ENCODE data around the gene HOXD12. TPM values are rescaled to one million over a fixed set of nuclear protein-coding genes. Genes with fewer than 3 reads are reported as not detected.

Gene HOXD12
- total and polyA plus RNA-seq, 2 donors (not counting 1 experiment from before 2014, with no cell fraction given) = not detected

GRCh38 chr2:176151442-176152287 lies 52.1 kb downstream of the HOXD12 start, which contains the start of gene HOXD4:
Gene HOXD4, plus strand, starts transcription at chr2:176151550. Its CDS starts 84 bp downstream, at chr2:176151634.
- H3K27me3 ChIP-seq (ENCODE audit: control insufficient read depth, insufficient read depth, low read length) = peaks cover 75% of the 10 kb centered on the region
- no peaks in the 10 kb centered on the region for H3K79me2 ChIP-seq (ENCODE audit: control insufficient read depth, insufficient read depth, low read length)
- no peak within 1 kb of the TSS for H3K4me2 ChIP-seq (ENCODE audit: extremely low read depth, insufficient read depth, low read length)
- no peaks in the 10 kb centered on the region for H3K36me3 ChIP-seq (ENCODE audit: control insufficient read depth, insufficient read depth, low read length)
- no peak within 1 kb of the TSS for H3K9ac ChIP-seq (ENCODE audit: insufficient read depth, low read length)
- TF ChIP-seq, protein P1, sequence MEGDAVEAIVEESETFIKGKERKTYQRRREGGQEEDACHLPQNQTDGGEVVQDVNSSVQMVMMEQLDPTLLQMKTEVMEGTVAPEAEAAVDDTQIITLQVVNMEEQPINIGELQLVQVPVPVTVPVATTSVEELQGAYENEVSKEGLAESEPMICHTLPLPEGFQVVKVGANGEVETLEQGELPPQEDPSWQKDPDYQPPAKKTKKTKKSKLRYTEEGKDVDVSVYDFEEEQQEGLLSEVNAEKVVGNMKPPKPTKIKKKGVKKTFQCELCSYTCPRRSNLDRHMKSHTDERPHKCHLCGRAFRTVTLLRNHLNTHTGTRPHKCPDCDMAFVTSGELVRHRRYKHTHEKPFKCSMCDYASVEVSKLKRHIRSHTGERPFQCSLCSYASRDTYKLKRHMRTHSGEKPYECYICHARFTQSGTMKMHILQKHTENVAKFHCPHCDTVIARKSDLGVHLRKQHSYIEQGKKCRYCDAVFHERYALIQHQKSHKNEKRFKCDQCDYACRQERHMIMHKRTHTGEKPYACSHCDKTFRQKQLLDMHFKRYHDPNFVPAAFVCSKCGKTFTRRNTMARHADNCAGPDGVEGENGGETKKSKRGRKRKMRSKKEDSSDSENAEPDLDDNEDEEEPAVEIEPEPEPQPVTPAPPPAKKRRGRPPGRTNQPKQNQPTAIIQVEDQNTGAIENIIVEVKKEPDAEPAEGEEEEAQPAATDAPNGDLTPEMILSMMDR (conservative IDR thresholded peaks at IDR 0.05 in 1 of 2, IDR thresholded peaks at IDR 0.05 in 1 of 2; ENCODE audit: low read depth in 1 of 2, low read length in 2 of 2) = no peak
- peak; percentile 89 for TF ChIP-seq EZH2 (IDR thresholded peaks at IDR 0.05; ENCODE audit: low read length, missing control alignments)
- H2AFZ ChIP-seq (ENCODE audit: low read length) = no peak within 1 kb of the TSS
- peak in 1 of 2 donors; percentile 66 for DNase-seq (ENCODE audit: low read depth in 2 of 2)
- H3K4me1 ChIP-seq (ENCODE audit: control insufficient read depth, extremely low read depth, insufficient read depth, low read length) = no peaks in the 10 kb centered on the region
- H3K9me3 ChIP-seq (ENCODE audit: control insufficient read depth, insufficient read depth, low read depth, low read length) = no peaks in the 10 kb centered on the region
- H3K27ac ChIP-seq (ENCODE audit: insufficient read depth, low read length) = no peak within 1 kb of the TSS
- H3K4me3 ChIP-seq (replicated peaks in 1 of 4; ENCODE audit: control extremely low read depth in 1 of 4, insufficient read depth in 1 of 4, low read depth in 3 of 4, low read length in 4 of 4) = no peak within 1 kb of the TSS
- no peaks in the 10 kb centered on the region for H4K20me1 ChIP-seq (ENCODE audit: control insufficient read depth, extremely low read depth, insufficient read depth, low read length)

Other genes with a start within 250 kb of the HOXD12 start
- gene LNPK, start 97.5 kb upstream of the HOXD12 start, total RNA-seq = 30.6 and 38.1 TPM in 2 replicates
- gene LNPK, start 97.5 kb upstream of the HOXD12 start, polyA plus RNA-seq = 31.8 and 38.4 TPM in 2 replicates
- gene EVX2, start 15.8 kb upstream of the HOXD12 start, total RNA-seq = not detected in 2 replicates
- not detected in 2 replicates for gene EVX2, start 15.8 kb upstream of the HOXD12 start, polyA plus RNA-seq
- gene HOXD13, start 7.1 kb upstream of the HOXD12 start, total RNA-seq = not detected in 2 replicates
- not detected in 2 replicates for gene HOXD13, start 7.1 kb upstream of the HOXD12 start, polyA plus RNA-seq
- not detected in 2 replicates for gene HOXD11, start 7.5 kb downstream of the HOXD12 start, total RNA-seq
- gene HOXD11, start 7.5 kb downstream of the HOXD12 start, polyA plus RNA-seq = not detected in 2 replicates
- not detected in 2 replicates for gene HOXD10, start 17.0 kb downstream of the HOXD12 start, total RNA-seq
- not detected in 2 replicates for gene HOXD10, start 17.0 kb downstream of the HOXD12 start, polyA plus RNA-seq
- gene HOXD9, start 22.9 kb downstream of the HOXD12 start, total RNA-seq = not detected in 2 replicates
- not detected in 2 replicates for gene HOXD9, start 22.9 kb downstream of the HOXD12 start, polyA plus RNA-seq
- gene HOXD8, start 29.9 kb downstream of the HOXD12 start, total RNA-seq = not detected in 2 replicates
- gene HOXD8, start 29.9 kb downstream of the HOXD12 start, polyA plus RNA-seq = 0.05 TPM in 1 of 2 replicates, not detected in the other
- not detected in 2 replicates for gene HOXD4, start 51.8 kb downstream of the HOXD12 start, total RNA-seq
- not detected in 2 replicates for gene HOXD4, start 51.8 kb downstream of the HOXD12 start, polyA plus RNA-seq
- gene HOXD3, start 57.5 kb downstream of the HOXD12 start, total RNA-seq = not detected in 2 replicates
- not detected in 2 replicates for gene HOXD3, start 57.5 kb downstream of the HOXD12 start, polyA plus RNA-seq
- gene HOXD1, start 88.9 kb downstream of the HOXD12 start, total RNA-seq = not detected in 2 replicates
- not detected in 2 replicates for gene HOXD1, start 88.9 kb downstream of the HOXD12 start, polyA plus RNA-seq
- gene MTX2, start 169.6 kb downstream of the HOXD12 start, total RNA-seq = 20.8 and 29.6 TPM in 2 replicates
- 44.7 and 46.9 TPM in 2 replicates for gene MTX2, start 169.6 kb downstream of the HOXD12 start, polyA plus RNA-seq

All from fibroblast of lung (primary cell).